K562 (cell line): ENCODE measurements around the gene TBP. TPM values are rescaled to one million over a fixed set of nuclear protein-coding genes. Genes with fewer than 3 reads are reported as not detected.

Experiments
- ETV6 ChIP-seq, 3 experiments: fragments of 150-350 bp in 1 of 3; sonication (generic) in 1 of 3; formaldehyde crosslinking in 1 of 3; IDR thresholded peaks; 2 replicates each; pipeline versions ENCODE4 v1.6.1 to v1.8.0; 2014 to 2022; ENCODE audit warnings: borderline replicate concordance in 2 of 3, low read depth in 2 of 3, antibody characterized with exemption in 1 of 3, low read length in 1 of 3, mild to moderate bottlenecking in 1 of 3, missing genetic modification reagents in 1 of 3
- FIP1L1 ChIP-seq: fragments of 200-400 bp; formaldehyde crosslinking; IDR thresholded peaks from 2 replicates; pipeline ENCODE4 v1.6.1; 2018; ENCODE audit warnings: mild to moderate bottlenecking, low read depth, low read length; ENCODE audit not compliant: poor library complexity, severe bottlenecking
- HLTF ChIP-seq: fragments of 450-650 bp; IDR thresholded peaks from 2 replicates; pipeline ENCODE4 v1.6.1; 2016
- LCOR ChIP-seq: sonication (generic); formaldehyde crosslinking; IDR thresholded peaks from 2 replicates; pipeline ENCODE4 v1.8.0; 2022; ENCODE audit warnings: mild to moderate bottlenecking, missing genetic modification reagents
- PYGO2 ChIP-seq: fragments of 450-650 bp; IDR thresholded peaks from 2 replicates; pipeline ENCODE4 v1.6.1; 2016; ENCODE audit warnings: mild to moderate bottlenecking, missing genetic modification characterization, moderate library complexity, missing compliant biosample characterization
- RB1 ChIP-seq: fragments of 450-650 bp; IDR thresholded peaks from 2 replicates; pipeline ENCODE4 v1.6.1; 2017; ENCODE audit warnings: low read depth, mild to moderate bottlenecking
- TAF1 ChIP-seq: IDR thresholded peaks from 2 replicates; pipeline ENCODE4 v1.6.1; 2011; ENCODE audit warnings: mild to moderate bottlenecking, low read length, moderate library complexity; ENCODE audit not compliant: insufficient read depth, control insufficient read depth, severe bottlenecking; ENCODE audit errors: extremely low read depth
- TAF7 ChIP-seq: fragments of 450-650 bp; IDR thresholded peaks from 2 replicates; pipeline ENCODE4 v1.6.1; 2016; ENCODE audit warnings: missing genetic modification characterization, missing compliant biosample characterization
- ZBTB49 ChIP-seq: sonication (generic); formaldehyde crosslinking; IDR thresholded peaks from 2 replicates; pipeline ENCODE4 v1.8.0; 2022; ENCODE audit warnings: missing genetic modification reagents, mild to moderate bottlenecking, borderline replicate concordance
- ZNF121 ChIP-seq: sonication (generic); formaldehyde crosslinking; conservative IDR thresholded peaks from 2 replicates; pipeline ENCODE4 v1.8.0; 2022; ENCODE audit warnings: missing genetic modification reagents
- polyA plus RNA-seq, 8 experiments: library from polyadenylated mRNA; depleted of rRNA in 4 of 8; stranded (reverse) in 5 of 8; unstranded in 3 of 8; fragments of >200 nt; fragmentation: Nextera tagmentation in 2 of 8; fragmentation: Illumina TruSeq in 1 of 8; extraction: Ambion mirVana in 2 of 8; extraction: Trizol in 1 of 8; gene quantifications; 2 replicates each; pipeline versions ENCODE4 v1.2.1 to v1.2.3, GENCODE V29; 2011 to 2014; ENCODE audit warnings: inconsistent platforms in 1 of 8, missing spikeins in 1 of 8
- total RNA-seq, 7 experiments: library from RNA; depleted of rRNA in 6 of 7; stranded (reverse); fragments of >200 nt in 6 of 7; fragmentation: Illumina TruSeq in 2 of 7; extraction: Trizol in 2 of 7; gene quantifications; 2 replicates each; pipeline versions ENCODE4 v1.2.1 to v1.2.3, GENCODE V29; 2011 to 2021; ENCODE audit warnings: low replicate concordance in 1 of 7
- TF ChIP-seq, protein P1 (sequence below): fragments of 250-450 bp; sonication (Bioruptor Pico); IDR thresholded peaks from 2 replicates; pipeline ENCODE4 v1.4.0; 2020
- TF ChIP-seq, protein P2 (sequence below): sonication (generic); formaldehyde crosslinking; IDR thresholded peaks from 2 replicates; pipeline ENCODE4 v1.8.1; 2023; ENCODE audit warnings: mild to moderate bottlenecking, missing genetic modification reagents

Gene TBP
- total and polyA plus RNA-seq, 9 of the 15 experiments (the other 6 are each of a cell fraction or from before 2014, with no cell fraction given) = 28.5 to 86.1 (median 39.5) TPM

DNA sequence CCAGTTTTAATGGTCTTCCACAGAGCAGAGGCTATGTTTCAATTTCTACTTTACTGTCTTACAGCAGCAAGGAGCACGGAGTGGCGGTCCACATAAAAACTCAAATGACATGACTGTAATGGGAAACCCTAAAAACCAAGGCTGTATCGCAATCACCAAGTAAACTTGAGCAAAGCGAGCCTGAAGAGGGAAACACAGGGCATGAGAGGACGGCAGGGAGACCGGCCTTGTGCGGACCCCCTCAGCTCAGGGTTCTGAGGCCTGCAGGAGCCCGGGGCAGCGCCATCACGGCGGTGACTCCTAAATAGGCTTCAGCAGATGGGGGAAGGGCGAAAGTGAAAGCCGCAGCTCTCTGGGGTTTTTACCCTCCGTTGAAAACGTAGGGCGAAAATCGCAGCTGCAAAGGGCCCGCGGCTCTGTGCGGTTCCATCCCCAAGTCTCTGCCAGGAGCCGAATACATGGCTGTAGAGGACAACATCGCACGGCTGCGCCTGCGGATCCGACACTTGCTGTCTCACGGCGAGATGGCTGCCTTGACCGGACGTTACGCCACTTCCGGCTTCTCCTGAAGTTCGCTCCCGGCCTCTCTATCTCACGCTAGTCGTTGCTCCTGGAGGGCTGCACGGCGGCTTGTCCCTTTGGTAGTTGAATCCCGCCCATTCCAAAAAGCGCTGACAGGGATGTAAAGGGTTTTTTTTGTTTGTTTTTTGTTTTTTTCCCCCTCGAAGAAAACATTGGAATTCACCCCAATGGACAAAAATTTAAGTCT, 1.2 kb upstream of the TBP start, which contains the start of gene PSMB1 (continued):
- TF ChIP-seq ZBTB49 (CRISPR knock-in tag) = peak; percentile 94; the same call in 1 of the 2 replicates
- TF ChIP-seq TAF7 (tag) = peak; percentile 83
- TF ChIP-seq TAF1 = peak; percentile 96
- peak; percentile 90; the same call in 1 of the 2 replicates for TF ChIP-seq LCOR (CRISPR knock-in tag)
- TF ChIP-seq ZNF121 = 0 out of 2 replicates have a peak, but pooled peaks have one; percentile 6
- TF ChIP-seq HLTF = peak; percentile 80; the same call in 1 of the 2 replicates
- TF ChIP-seq ETV6 (IDR thresholded peaks at IDR 0.05; ENCODE audit: borderline replicate concordance in 1 of 2, low read depth in 2 of 2, low read length in 1 of 2) = no peak
- peak; percentile 81; the same call in 1 of the 2 replicates for TF ChIP-seq ETV6 (CRISPR knock-in tag; IDR thresholded peaks at IDR 0.05; ENCODE audit: borderline replicate concordance)
- peak; percentile 40 for TF ChIP-seq FIP1L1
- TF ChIP-seq, protein P1, sequence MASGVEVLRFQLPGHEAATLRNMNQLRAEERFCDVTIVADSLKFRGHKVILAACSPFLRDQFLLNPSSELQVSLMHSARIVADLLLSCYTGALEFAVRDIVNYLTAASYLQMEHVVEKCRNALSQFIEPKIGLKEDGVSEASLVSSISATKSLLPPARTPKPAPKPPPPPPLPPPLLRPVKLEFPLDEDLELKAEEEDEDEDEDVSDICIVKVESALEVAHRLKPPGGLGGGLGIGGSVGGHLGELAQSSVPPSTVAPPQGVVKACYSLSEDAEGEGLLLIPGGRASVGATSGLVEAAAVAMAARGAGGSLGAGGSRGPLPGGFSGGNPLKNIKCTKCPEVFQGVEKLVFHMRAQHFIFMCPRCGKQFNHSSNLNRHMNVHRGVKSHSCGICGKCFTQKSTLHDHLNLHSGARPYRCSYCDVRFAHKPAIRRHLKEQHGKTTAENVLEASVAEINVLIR (CRISPR knock-in tag) = peak; percentile 90
- TF ChIP-seq RB1 = peak; percentile 89
- TF ChIP-seq, protein P2, sequence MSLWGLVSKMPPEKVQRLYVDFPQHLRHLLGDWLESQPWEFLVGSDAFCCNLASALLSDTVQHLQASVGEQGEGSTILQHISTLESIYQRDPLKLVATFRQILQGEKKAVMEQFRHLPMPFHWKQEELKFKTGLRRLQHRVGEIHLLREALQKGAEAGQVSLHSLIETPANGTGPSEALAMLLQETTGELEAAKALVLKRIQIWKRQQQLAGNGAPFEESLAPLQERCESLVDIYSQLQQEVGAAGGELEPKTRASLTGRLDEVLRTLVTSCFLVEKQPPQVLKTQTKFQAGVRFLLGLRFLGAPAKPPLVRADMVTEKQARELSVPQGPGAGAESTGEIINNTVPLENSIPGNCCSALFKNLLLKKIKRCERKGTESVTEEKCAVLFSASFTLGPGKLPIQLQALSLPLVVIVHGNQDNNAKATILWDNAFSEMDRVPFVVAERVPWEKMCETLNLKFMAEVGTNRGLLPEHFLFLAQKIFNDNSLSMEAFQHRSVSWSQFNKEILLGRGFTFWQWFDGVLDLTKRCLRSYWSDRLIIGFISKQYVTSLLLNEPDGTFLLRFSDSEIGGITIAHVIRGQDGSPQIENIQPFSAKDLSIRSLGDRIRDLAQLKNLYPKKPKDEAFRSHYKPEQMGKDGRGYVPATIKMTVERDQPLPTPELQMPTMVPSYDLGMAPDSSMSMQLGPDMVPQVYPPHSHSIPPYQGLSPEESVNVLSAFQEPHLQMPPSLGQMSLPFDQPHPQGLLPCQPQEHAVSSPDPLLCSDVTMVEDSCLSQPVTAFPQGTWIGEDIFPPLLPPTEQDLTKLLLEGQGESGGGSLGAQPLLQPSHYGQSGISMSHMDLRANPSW (CRISPR knock-in tag) = peak; percentile 90
- TF ChIP-seq PYGO2 (tag) = no peak
